SK-N-SH (cell line): ENCODE results near the gene LENG9. TPM values are rescaled to one million over a fixed set of nuclear protein-coding genes. Genes with fewer than 3 reads are reported as not detected.

Experiments used
- CTCF ChIA-PET: fragments of 300-600, 350-600 bp; formaldehyde crosslinking; extraction: SDS; loops from one replicate; lab custom pipeline; 2021; lab: Yijun Ruan, JAX
- POLR2A ChIA-PET: fragments of 350-600 bp; sonication (Branson Sonifier 250); formaldehyde crosslinking; extraction: SDS; loops from one replicate; lab custom pipeline; 2020; ENCODE audit warnings: antibody characterized with exemption, inconsistent platforms; lab: Yijun Ruan, JAX
- DNase-seq: peaks from one replicate; pipeline ENCODE4 v3.0.0; 2012
- H2AFZ ChIP-seq: fragments of 200-600 bp; sonication (generic); 2 replicates; pipeline ENCODE4 v1.8.1; 2016; ENCODE audit warnings: antibody characterized with exemption, mild to moderate bottlenecking, low read depth
- H3F3A ChIP-seq: fragments of 200-600 bp; sonication (generic); replicated peaks from 2 replicates; pipeline ENCODE3; 2016; ENCODE audit warnings: antibody characterized with exemption, mild to moderate bottlenecking; ENCODE audit not compliant: insufficient read depth
- H3K27ac ChIP-seq, 2 experiments: fragments of 200-500 bp in 1 of 2; fragments of 200-600 bp in 1 of 2; sonication (Bioruptor generic) in 1 of 2; sonication (generic), shearing (Covaris generic) in 1 of 2; 2 replicates each; pipeline versions ENCODE4 v1.5.1 to v1.6.1; 2014 to 2016; ENCODE audit warnings: low read depth in 2 of 2, inconsistent platforms in 1 of 2, low read length in 1 of 2, mild to moderate bottlenecking in 1 of 2, mixed read lengths in 1 of 2
- H3K27me3 ChIP-seq: fragments of 200-600 bp; sonication (generic), shearing (Covaris generic); 2 replicates; pipeline ENCODE4 v1.6.1; 2016; ENCODE audit warnings: mixed run types; ENCODE audit not compliant: insufficient read depth
- H3K36me3 ChIP-seq, 2 experiments: fragments of 200-500 bp in 1 of 2; fragments of 200-600 bp in 1 of 2; sonication (Bioruptor generic) in 1 of 2; sonication (generic) in 1 of 2; replicated peaks in 1 of 2; 2 replicates each; pipeline versions ENCODE3 to v1.5.1; 2014 to 2016; ENCODE audit warnings: low read length in 1 of 2, mild to moderate bottlenecking in 1 of 2; ENCODE audit not compliant: insufficient read depth in 2 of 2, control insufficient read depth in 1 of 2
- H3K4me1 ChIP-seq, 2 experiments: fragments of 200-500 bp in 1 of 2; fragments of 200-600 bp in 1 of 2; sonication (Bioruptor generic) in 1 of 2; sonication (generic), shearing (Covaris generic) in 1 of 2; 2 replicates each; pipeline versions ENCODE4 v1.5.1 to v1.6.1; 2014 to 2016; ENCODE audit warnings: low read depth in 1 of 2, low read length in 1 of 2, mixed run types in 1 of 2; ENCODE audit not compliant: insufficient read depth in 2 of 2, control insufficient read depth in 1 of 2
- H3K4me2 ChIP-seq: fragments of 200-600 bp; sonication (generic), shearing (Covaris generic); 2 replicates; pipeline ENCODE4 v1.6.1; 2017; ENCODE audit warnings: mixed run types
- H3K4me3 ChIP-seq, 2 experiments: fragments of 200-500 bp in 1 of 2; fragments of 200-600 bp in 1 of 2; sonication (Bioruptor generic) in 1 of 2; sonication (generic), shearing (Covaris generic) in 1 of 2; 2 replicates each; pipeline versions ENCODE4 v1.5.1 to v1.8.1; 2014 to 2016; ENCODE audit warnings: low read depth in 2 of 2, inconsistent platforms in 1 of 2, low read length in 1 of 2, mild to moderate bottlenecking in 1 of 2, mixed read lengths in 1 of 2, moderate library complexity in 1 of 2
- H3K79me2 ChIP-seq: fragments of 200-600 bp; sonication (generic); 2 replicates; pipeline ENCODE4 v1.8.1; 2017; ENCODE audit warnings: mild to moderate bottlenecking; ENCODE audit not compliant: insufficient read depth
- H3K9ac ChIP-seq: fragments of 200-600 bp; sonication (generic); 2 replicates; pipeline ENCODE4 v1.6.1; 2017; ENCODE audit warnings: mixed run types
- H3K9me2 ChIP-seq: fragments of 200-600 bp; sonication (generic); 2 replicates; pipeline ENCODE4 v1.6.1; 2017; ENCODE audit warnings: mixed run types
- H3K9me3 ChIP-seq: fragments of 200-600 bp; sonication (generic); 2 replicates; pipeline ENCODE4 v1.6.1; 2017; ENCODE audit warnings: mixed run types, mild to moderate bottlenecking, moderate library complexity
- H4K20me1 ChIP-seq: fragments of 200-600 bp; sonication (generic); 2 replicates; pipeline ENCODE4 v1.6.1; 2017; ENCODE audit warnings: mild to moderate bottlenecking, mixed run types; ENCODE audit not compliant: insufficient read depth
- CTCF ChIP-seq: fragments of 200-600 bp; sonication (generic); IDR thresholded peaks from 2 replicates; pipeline ENCODE4 v1.6.1; 2017; ENCODE audit warnings: antibody characterized with exemption, mild to moderate bottlenecking, moderate library complexity
- GABPA ChIP-seq: IDR thresholded peaks from 2 replicates; pipeline ENCODE4 v1.4.0; 2012; ENCODE audit warnings: low read depth, mild to moderate bottlenecking
- PBX3 ChIP-seq: IDR thresholded peaks from 2 replicates; pipeline ENCODE4; 2012
- RAD21 ChIP-seq: IDR thresholded peaks from 2 replicates; pipeline ENCODE4 v1.6.1; 2012; ENCODE audit warnings: mild to moderate bottlenecking, low read length
- SMC3 ChIP-seq: IDR thresholded peaks from 2 replicates; pipeline ENCODE4 v1.6.1; 2012; ENCODE audit warnings: low read depth, low read length, improper control_type of control experiment
- USF1 ChIP-seq: IDR thresholded peaks from 2 replicates; pipeline ENCODE4 v1.4.0; 2012; ENCODE audit warnings: low read depth, borderline replicate concordance
- WGBS: methylation state at CpG from one replicate; pipeline ENCODE4 v1.1.6; 2017; ENCODE audit warnings: low lambda C conversion rate; 5-methylcytosine and 5-hydroxymethylcytosine counted together
- polyA plus RNA-seq, 3 experiments: library from polyadenylated mRNA; depleted of rRNA; stranded (reverse); fragments of >200 nt; gene quantifications; 2 replicates each; pipeline ENCODE4 v1.2.3, GENCODE V29; 2012

LENG9 gene
- polyA plus RNA-seq, 1 of the 3 experiments (the other 2 are of a cell fraction): 0.20 TPM

GRCh38 chr19:54478677-54479266 is 15.2 kb upstream of the LENG9 start:
- ChIA-PET POLR2A (no interaction called here), CTCF (interaction anchor here (0.7 to 2.1 kb wide), 9 partner anchors 10 to 201 kb away, joined by 3 to 8 read pairs (median 3); partner anchors contain the start of gene LAIR2)
- no peak overlapping the region for H3K27ac ChIP-seq
- WGBS: 9% methylated on average over 10 of the region's 10 CpGs
- H2AFZ ChIP-seq: no peak overlapping the region
- H3F3A ChIP-seq: peaks cover 14% of the 10 kb centered on the region
- no peaks in the 10 kb centered on the region for H4K20me1 ChIP-seq
- H3K4me2 ChIP-seq: no peak overlapping the region
- no peaks in the 10 kb centered on the region for H3K9me3 ChIP-seq
- no peaks in the 10 kb centered on the region for H3K9me2 ChIP-seq
- no peak overlapping the region for H3K9ac ChIP-seq
- DNase-seq: peak; percentile 57
- H3K79me2 ChIP-seq: no peaks in the 10 kb centered on the region
- H3K36me3 ChIP-seq: no peaks in the 10 kb centered on the region
- H3K4me1 ChIP-seq: no peaks in the 10 kb centered on the region; a peak in 1 of 4 replicates
- H3K4me3 ChIP-seq: no peak overlapping the region; a peak in 1 of 4 replicates
- H3K27me3 ChIP-seq: peaks cover 58% of the 10 kb centered on the region
- TF ChIP-seq PBX3 (no peak), USF1 (no peak), RAD21 (peak; percentile 56), SMC3 (0 out of 2 replicates have a peak, but pooled peaks have one; percentile 19), CTCF (peak; percentile 74)

- 0% methylated on average over 1 of the region's 3 CpGs for WGBS
- Histone ChIP-seq H3K36me3 (no peaks in the 10 kb centered on the region), H3K9me2 (no peaks in the 10 kb centered on the region), H3K9ac (no peak overlapping the region), H3F3A (peaks cover 22% of the 10 kb centered on the region), H3K27me3 (peaks cover 50% of the 10 kb centered on the region), H3K4me1 (no peaks in the 10 kb centered on the region; a peak in 1 of 4 replicates), H3K27ac (no peak overlapping the region), H3K9me3 (no peaks in the 10 kb centered on the region), H2AFZ (no peak overlapping the region), H4K20me1 (no peaks in the 10 kb centered on the region), H3K4me3 (no peak overlapping the region), H3K4me2 (no peak overlapping the region), H3K79me2 (no peaks in the 10 kb centered on the region)
- POLR2A ChIA-PET: interaction anchor here (0.6 kb wide), 1 partner anchor 22 kb away, joined by 5 read pairs; no protein-coding TSS in a partner anchor
- no peak for DNase-seq
- CTCF ChIA-PET: interaction anchor here (1.3 to 2.1 kb wide), 8 partner anchors 8 to 202 kb away, joined by 3 to 8 read pairs (median 4); no protein-coding TSS in a partner anchor
- 0 out of 2 replicates have a peak, but pooled peaks have one; percentile 14 for TF ChIP-seq CTCF
- no peak for TF ChIP-seq GABPA
Observed at GRCh38 chr19:54477650-54478049, 14.1 kb upstream of the LENG9 start.
